Prostate gland (tissue), 2 donors: ENCODE data around the gene URI1.

ENCODE experiments used
- CTCF ChIP-seq, 4 experiments: fragments of 200-600 bp in 2 of 4; fragments of 450-650 bp in 2 of 4; sonication (generic) in 2 of 4; IDR thresholded peaks; 1 replicate in 3 of 4; 2 replicates in 1 of 4; pipeline ENCODE4 v1.5.1; 2016 to 2019; ENCODE audit warnings: antibody characterized with exemption in 4 of 4, mild to moderate bottlenecking in 2 of 4, moderate library complexity in 2 of 4
- POLR2A ChIP-seq: fragments of 450-650 bp; IDR thresholded peaks from one replicate; pipeline ENCODE4 v1.6.1; 2016; ENCODE audit warnings: antibody characterized with exemption, mild to moderate bottlenecking
- POLR2AphosphoS5 ChIP-seq: sonication (generic); formaldehyde crosslinking; IDR thresholded peaks from one replicate; pipeline ENCODE4 v1.6.1; 2017; ENCODE audit warnings: antibody characterized with exemption

DNA sequence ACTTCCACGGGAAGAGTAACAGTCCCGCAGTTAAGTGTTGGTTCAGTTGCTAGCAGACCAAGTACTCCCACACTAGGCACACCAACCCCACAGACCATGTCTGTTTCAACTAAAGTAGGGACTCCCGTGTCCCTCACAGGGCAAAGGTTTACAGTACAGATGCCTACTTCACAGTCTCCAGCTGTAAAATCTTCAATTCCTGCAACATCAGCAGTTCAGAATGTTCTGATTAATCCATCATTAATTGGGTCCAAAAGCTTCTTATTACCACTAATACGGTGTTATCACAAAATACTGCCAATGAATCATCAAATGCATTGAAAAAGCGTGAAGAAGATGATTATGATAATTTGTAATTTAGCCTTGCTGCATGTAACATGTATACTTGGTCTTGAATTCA lies 95.8 kb downstream of the URI1 start:
- no peak for TF ChIP-seq CTCF (IDR thresholded peaks at IDR 0.05)
- TF ChIP-seq POLR2A = no peak
- TF ChIP-seq POLR2AphosphoS5 = no peak
